HG03521 (cell line): Measurements from ENCODE around the gene STK32A.
A peak's percentile ranks its signal among the peaks of the same experiment; 100 is the strongest.

ENCODE experiments used
- ATAC-seq: cut with Tn5 transposase; IDR thresholded peaks from one replicate; pipeline ENCODE4 v1.9.1; 2021; ENCODE audit warnings: mild to moderate bottlenecking, moderate library complexity; ENCODE audit not compliant: unreplicated experiment

The STK32A gene

DNA sequence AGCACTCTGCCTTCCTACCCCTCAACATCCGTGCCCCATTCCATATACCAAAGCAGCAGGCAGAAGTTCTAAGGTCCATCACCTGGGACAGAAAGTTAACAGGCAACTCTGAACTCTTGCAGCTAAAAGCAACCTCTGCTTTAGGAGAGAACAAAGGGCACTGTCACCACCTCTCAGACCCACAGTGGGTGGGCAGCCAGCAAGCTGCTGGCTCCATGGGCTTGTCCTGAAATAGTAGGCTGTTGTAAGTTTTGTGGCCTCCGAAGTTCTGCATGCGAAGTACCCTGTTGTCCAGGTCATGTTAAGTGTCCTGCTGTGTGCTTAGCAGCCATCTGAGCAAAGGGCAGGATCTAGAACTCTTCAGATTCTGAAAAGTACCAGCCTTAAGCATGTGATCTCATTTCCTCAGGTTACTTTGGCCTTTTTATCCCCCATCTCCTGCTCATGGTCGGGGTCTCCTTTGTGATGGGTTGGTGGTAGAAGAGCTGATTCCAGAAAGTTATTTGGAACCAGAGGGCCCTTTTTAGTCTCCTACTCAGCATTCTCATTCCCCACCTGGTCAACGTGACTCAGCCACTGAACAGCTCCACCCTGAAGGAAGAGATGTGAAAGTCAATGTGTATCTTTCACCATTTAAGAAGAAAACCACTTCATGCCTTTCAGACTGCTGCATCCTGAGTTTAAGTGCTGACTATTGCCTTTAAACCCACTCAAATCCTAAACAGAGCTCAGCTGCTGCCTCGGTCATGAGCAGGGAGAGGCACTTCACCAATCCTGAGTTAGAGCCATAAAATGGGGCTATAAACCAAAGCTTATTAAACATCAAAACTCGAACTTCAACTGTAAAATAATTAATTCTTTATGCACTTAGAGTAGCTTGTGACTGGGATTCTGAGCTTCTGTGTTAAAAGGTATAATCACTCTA is 153.6 kb downstream of the STK32A start:
- no peak for ATAC-seq

DNA sequence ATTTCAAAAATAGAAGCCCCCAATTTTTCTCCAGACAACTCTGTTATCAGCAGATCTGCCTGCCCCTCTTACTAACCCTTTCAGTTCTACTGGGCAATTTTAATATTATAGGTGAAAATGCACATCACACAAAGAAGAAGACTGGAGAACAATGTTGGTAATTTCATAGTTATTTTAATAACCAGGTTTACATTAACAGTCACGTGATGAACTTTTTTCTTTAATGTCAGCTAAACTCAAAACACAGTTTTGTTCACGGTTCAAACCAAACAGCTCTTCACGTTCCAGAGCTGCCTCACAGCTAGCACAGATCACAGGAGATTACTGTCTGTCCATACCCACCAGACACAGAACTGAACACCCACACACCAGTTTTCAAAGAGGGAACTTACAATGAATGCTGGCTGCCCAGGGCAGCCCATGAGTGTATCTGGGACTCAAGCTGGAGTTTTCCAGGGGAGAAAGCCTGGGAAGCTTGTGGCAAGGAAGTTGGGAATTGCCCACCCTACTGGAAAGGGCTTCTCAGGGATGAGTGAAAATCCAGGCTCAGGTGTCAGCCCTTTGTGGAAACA is 155.9 kb downstream of the STK32A start:
- ATAC-seq = no peak

DNA sequence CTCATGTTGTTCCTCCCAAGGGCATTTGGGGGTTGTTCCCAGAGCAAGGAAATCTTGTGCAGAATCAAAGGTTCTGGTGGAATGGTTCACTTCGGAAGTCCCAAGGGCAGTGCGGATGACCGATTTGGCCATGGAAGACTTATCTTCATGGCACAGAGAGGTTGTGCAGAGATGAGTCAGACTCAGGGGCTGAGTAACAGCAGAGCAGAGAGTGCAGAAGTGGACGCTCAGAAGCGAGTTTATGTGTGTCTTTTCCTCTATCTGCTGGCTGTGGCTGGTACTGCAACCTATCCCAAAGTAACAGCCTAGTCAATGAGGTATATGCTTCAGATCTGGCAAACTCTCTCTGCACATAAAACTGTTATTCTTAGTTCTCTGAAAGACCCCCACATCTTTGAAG is 157.0 kb downstream of the STK32A start:
- peak; percentile 92 for ATAC-seq

DNA sequence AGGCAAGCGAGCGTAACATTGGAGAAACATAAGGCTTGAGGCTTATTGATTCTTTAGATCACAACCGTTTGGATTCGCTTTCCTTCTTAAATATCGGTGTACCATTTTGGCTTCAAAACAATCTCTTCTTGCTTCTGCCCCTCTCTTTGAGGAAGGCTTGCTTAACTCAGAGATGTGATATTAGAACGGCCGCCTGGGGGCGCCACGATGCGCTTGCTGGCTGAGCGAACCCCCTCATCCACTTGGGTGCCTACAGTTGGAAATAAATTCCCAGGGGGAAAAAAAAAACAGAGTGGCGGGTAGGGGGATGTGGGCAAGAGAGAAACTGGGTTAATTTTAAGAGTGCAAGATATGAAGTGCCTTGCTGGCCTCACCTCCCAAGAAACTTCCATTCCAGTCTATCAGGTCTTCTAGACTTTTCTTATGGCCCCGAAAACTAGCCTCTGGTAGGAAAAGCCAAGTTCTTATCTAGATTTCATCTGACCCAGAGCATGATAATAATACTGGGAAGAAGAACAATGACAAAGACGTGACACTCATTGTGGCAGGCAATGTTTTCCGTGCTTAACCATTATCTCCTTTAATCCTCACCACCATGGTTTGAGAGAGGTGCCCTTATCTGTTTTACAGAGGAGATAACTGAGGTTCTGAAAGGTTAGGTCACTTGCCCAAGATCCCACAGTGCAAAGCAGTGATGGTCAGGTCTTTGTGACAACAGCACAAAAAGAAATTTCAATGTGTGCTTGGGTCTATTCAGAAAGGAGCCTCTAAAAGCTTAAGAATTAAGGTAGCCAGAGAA is 159.2 kb downstream of the STK32A start:
- ATAC-seq = no peak

DNA sequence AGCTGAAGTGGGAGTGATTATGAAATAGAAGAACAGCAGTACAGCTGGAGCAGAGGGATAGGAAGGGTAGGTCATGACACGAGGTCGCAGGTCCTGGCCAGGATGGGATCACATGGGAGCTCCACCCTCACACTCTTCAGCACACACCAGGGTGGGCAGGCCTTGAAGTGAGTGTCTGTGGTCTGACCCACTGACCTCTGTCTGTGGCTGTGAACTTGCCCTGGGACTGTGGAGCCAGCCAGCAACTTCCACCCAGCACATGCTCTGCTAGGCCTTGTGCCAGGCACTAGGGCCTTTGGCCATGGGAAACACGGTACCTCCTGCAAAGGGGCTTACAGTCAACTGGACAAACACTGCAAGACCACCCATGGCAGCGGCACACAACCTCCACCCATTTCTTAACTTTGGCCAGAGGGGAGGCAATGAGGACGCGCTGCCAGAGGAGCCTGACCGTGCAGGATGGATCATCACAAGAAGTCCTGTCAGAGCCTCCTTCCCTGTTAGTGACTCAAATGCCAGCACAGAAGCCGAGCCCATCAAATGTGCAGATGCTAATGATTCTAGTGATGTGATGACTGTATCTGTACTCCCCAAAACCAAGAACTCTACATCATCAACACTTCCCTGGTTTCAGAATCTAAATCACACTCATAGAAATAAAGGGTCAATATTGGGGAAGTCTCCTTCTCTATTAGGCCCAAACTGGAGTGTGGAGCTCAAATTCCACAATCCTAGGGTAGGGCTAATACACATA is 161.4 kb downstream of the STK32A start:
- ATAC-seq = no peak

DNA sequence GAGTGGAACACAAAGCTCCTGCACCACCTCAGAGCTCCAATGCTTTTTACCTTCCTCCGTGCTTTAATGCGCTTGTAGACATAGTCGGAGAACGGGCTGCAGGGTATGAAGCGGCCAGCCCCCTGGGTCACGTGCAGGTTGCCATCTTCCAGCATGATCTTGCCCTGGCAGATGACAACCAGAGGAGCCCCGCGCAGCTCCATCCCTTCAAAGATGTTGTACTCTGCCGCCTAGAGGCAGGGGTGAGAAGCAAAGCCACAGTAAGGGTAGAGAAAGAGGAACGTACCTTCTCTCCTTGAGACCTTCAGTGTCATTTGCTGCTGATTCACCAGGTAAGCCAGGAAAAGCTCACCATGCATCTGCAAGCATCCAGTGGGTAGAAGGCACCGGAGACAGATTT is 162.8 kb downstream of the STK32A start:
- ATAC-seq = no peak

DNA sequence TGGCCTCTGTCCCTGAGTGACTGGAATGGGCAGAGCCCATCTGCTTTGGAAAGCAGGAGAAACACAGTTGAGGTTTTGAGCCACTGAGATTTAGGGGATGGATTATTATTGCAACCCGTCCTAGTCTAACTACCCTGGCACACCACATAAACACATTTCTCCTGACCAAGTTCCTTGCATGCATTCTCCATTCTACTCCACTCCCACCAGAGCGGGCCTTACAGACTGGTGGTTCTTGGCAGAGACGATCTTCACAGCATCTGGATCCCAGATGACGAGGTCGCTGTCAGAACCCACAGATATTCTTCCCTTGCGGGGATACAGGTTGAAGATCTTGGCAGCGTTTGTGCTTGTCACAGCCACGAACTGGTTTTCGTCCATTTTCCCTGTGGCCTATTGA is 164.0 kb downstream of the STK32A start:
- ATAC-seq = no peak

DNA sequence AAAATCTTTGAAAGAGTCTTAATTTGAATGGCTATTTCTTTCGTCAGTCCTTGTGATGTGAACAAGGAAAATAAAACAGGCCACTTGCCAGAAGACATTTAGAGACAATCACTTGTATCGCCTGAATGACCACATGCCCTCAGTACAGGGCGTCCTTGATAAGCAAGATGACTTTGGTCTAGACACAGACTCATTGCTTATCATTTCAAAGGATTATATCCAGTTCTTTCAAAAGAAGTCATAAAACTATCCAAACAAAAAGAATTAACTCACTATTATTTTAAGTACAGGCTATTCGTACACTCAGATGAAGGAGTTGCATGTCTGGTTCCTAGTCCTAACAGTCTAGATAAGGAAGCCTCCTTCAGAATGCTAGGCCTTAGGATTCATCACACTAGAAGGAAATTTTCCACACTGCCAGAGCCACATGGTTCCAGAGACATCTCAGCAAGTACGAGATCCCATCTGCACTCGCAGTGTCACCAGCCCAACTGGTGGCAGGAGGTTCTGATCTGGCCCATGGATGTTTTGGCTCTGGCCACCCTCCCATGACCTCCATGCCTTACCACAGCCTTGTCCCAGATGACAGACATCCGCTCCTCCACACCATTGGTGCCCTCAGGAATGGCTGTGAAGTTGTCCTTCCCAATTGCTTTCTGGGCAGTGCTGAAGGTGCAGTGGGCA is 165.4 kb downstream of the STK32A start:
- ATAC-seq = no peak

DNA sequence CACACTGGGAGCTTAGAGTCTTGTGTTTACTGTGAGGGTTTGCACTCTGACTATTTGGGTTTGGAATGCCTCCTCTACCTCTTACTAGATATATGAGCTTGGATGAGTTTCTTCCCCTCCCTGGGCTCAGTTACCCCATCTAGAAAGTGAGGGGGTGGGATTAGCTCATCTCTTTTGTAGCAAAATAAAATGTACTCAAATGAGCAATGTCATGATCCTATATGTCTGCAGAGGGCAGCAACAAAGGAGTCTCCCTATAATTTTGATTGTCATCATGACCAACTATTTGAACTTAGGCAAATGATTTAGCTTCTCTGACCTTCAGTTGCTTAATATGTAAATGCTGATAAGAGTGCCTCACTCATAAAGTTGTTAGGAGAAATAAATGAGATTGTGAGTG is 166.1 kb downstream of the STK32A start:
- ATAC-seq = no peak

DNA sequence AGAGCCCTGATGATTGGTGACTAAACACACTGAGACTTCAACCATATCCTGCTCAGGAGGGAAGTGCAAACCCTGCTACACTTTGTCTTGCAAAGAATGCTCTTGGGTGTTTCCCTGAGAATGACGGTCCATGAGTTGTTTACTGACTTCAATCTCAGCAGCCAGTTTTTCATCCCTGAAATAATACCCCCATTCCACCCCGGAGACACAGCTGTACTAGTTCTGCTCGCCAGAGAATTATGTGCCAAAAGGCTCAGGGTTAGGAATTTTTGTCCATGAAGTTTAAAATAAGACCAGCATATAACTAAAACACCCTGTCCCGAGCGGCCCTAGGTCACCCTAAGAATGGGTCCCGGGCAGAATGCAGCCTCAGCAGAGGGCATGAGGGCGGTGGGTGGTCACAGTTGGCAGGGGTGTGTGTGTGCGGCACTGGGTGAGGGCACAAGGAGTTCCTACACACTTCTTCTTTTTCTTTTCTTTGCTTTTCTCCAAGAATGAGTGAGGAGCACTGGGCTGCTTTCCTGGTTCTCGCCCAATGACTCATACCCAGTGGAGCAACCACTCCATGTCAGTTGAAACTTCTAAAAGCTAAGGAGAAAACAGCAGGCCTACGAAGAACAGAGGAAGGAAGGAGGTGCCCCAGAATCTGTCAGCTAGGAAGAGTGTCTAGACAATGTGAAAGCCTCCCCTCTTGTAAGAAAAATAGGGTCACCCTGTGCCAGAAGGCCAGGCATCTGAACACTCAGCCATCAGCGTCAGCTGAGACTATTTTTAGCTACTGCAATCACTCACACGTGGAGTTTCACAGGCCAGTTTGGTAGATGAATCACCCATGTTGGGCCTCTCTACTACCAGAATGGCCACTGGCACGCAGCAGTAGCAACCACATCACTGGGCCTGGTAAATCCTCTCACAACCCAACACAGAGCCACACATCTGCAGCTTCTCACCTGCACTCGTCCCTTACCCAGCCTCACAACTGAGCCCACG is 169.1 kb downstream of the STK32A start:
- ATAC-seq = peak; percentile 95

DNA sequence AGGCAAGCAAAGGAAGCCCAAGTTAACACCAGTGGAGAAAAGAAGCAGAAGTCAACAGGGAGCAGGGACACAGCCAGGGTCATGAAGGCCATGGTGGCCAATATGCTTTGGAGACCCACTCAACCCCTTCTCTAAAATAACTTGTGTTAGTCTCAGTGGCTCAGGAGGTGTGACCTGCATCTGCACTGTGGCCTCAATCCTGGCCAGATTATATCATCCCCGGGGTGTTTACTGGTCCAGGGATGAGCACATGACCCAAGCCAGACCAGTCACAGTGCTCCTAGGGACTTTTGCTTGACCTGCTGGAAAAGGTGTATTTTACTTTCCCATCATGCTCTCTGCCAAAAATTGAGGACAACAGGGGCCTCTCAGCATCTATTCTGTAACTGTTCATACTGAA is 169.9 kb downstream of the STK32A start:
- ATAC-seq = peak; percentile 16

DNA sequence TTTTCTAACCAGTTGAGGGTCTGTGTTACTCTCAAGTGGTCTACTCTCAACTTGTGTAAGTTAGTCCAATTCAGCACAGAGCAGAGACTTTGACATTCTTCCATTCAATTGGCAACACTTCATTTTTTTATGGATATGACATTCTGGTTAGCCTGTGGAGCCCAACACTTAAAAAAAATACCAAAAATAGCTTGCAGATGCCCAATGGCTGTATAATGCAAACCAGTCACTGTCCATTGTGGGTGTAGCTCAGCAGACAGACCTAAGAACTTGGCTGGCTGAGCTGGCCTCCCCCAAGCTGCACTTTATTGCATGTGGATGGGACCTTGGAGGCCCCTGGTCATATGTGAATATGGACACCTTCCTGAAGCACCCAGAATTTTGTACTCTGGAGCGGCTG is 171.8 kb downstream of the STK32A start:
- ATAC-seq = no peak

DNA sequence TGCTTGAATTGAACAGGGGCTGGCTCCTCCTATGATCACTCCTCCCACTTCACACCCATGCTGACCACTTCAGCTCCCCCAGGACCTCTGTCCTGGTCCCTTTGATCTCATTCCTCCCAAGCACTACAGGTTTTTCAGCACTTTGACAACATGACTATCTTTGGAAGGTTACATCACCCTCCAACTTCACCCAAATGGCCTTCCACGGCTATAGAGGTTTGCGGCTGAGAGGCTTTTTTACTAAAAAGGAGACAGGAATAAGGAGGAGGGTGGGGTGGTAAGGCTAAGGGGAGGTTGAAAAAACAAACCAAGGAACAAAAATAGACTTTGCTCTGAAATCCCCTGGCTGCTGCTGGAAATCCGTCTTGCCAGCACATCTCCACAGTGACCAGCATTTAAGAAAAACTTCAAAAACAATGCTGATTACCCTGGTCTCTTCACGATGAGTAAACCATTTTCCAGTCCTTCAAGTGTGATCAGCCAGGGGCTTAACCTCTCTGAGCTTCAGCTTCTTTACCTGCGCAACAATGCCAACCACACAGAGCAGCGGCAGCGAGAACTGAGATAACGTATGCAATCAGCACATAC is 172.4 kb downstream of the STK32A start:
- no peak for ATAC-seq

DNA sequence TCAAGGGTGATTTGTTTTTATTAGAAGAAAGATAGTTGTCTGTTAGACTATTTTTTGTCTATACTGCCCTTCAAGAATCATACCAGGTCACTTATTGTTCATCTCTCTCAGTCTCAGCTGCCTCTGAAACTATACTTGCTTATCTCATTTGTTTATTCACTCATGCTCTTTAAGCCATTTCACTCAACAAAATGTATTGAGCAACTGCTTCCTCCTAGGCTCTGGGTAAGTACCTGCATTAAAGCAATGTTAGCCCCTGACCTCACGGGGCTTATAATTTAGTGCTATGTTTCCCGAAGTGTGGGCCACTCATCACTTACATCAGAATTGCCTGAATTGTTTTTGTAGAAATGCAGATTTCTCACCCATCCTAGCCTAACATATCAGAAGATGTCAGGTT is 174.2 kb downstream of the STK32A start:
- no peak for ATAC-seq

DNA sequence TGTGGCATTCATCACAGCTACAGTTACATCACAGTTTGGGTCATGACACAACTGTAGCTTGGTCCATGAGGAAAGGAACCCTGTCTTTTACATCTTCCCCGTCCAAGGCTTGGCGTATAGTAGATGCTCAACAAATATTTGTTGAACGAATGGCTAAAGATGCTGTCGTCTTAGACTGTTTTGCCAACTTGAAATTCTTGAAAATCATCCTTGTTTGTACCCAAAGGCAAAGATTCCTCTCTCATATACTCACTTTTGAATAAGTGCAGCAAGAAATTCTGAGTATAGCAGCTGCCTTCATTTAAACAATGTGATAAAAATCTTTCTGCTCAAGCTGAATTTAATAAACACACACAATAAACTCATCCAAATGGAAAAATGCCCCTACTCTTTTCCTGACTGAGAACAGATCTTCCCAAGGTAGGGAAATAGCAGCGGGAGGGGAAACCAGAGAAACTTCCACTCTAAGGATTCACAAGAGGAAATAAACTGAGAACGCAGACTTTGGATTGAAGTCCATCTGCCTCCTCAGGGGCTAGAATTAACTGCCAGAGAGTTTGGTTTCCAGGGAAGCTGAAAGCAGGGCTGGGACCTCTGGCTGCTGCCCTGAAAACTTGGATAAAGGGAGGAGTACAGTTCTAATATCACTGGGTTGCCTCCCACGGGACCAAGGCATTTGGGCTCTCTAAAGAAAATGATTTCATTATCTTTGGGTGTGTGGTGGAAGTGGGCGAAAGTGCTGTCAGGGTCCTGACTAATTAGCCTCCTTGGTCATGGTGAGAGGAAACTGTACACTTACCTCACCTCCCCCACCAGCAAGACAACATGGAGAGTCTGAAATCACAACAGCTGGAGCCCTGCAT is 175.9 kb downstream of the STK32A start:
- ATAC-seq = no peak

DNA sequence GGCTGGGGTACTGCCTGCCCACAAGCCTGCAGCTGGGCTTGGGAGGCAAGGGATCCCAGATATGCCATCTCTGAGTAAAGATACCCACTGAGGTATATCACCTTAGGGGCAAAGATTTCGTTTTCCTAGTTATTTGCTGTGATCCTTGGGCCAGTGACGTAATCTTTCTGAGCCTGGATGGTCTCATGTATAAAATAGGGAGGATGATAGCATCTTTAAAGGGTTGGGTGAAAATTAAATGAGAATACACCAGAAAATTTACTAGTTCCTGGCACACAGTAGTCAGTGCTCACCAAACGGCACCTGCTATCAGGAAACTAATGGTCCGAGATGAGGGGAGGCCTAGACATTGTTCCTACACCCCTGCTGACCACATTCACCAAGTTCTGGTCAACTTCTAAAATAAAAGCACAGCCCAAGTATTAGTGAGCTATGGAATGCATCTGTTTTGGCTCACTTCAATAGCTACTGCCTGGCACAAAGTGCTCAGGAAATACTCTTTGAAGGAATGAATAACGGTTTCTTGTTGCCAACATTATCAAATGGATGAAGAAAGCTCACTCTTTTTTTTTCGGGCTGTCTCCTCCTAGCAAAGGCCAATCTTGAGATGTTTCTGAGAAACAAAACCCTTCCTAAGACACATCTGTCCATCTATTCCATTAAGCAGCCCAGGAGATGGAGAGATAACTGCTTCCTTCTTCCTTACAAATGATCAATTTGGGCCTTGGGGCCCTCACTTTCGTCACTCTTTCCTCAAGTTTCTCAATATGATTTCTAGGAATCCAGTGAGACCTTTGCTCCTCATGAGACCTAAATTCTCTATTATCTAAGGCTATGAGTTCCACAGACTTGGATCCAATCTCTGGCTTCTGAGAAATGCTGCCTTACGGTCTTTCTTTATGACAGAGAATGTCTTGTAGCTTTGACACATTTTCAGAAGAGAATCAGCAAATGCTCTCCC is 176.8 kb downstream of the STK32A start:
- ATAC-seq = no peak

DNA sequence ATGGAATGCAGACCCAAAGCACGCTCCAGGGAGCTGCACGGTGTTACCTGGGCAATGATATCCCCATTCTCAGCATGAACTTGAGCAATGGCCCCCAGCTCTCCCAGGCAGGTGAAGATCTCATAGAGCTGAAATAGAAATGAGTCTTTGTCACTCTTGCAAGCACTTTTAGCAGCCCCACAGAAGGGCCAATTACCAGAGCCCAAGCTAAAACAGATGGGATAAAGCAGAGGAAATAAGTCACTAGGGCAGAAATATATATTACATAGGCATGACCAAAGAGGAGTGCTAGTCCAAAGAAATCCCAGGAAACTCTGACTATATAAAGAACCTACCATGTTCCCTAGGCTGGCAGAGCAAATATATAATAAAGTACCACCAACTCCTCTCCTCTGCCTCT is 177.7 kb downstream of the STK32A start:
- no peak for ATAC-seq
